ENCODE data around the gene GYS2. TPM values are rescaled to one million over a fixed set of nuclear protein-coding genes. Genes with fewer than 3 reads are reported as not detected.

The GYS2 gene
- total and polyA plus RNA-seq, 2 of the 4 experiments (the other 2 are of a cell fraction), result not detected

GRCh38 chr12:21501258-21502163, 103.1 kb downstream of the GYS2 start, which contains the start of the genes GOLT1B and RECQL:
Gene GOLT1B (plus strand): TSS chr12:21501789. CDS start chr12:21501924, 135 bp downstream.
Gene RECQL (minus strand): TSS chr12:21501635. CDS start chr12:21499570, 2,065 bp downstream.
- no TSS peak for BruUV-seq (replicated peaks)
- peak within 1 kb of the TSS; percentile 47; the same call in 1 of the 3 replicates for H2BK15ac ChIP-seq (ENCODE audit: low read depth, low read length)
- peaks cover 13% of the 10 kb centered on the region; the same call in 1 of the 2 replicates for H4K20me1 ChIP-seq (ENCODE audit: insufficient read depth, low read length)
- TF ChIP-seq FOS (IDR thresholded peaks at IDR 0.05; ENCODE audit: low read depth, low read length) (peak; percentile 63; the same call in 1 of the 2 replicates), MAFK (IDR thresholded peaks at IDR 0.05; ENCODE audit: low read depth, low read length) (peak; percentile 37), RFX5 (IDR thresholded peaks at IDR 0.05; ENCODE audit: low read depth, low read length) (no peak), CHD1 (IDR thresholded peaks at IDR 0.05; ENCODE audit: low read depth, low read length) (no peak), SMC3 (IDR thresholded peaks at IDR 0.05; ENCODE audit: low read depth, low read length) (no peak), MXI1 (IDR thresholded peaks at IDR 0.05; ENCODE audit: borderline replicate concordance, low read depth, low read length) (peak; percentile 45; the same call in 1 of the 2 replicates), RCOR1 (IDR thresholded peaks at IDR 0.05; ENCODE audit: insufficient replicate concordance, low read length) (no peak), BHLHE40 (IDR thresholded peaks at IDR 0.05; ENCODE audit: low read depth, low read length) (0 out of 2 replicates have a peak, but pooled peaks have one; percentile 39), USF2 (IDR thresholded peaks at IDR 0.05; ENCODE audit: low read depth, low read length) (no peak), POLR2A (IDR thresholded peaks at IDR 0.05; ENCODE audit: low read depth, low read length) (peak; percentile 93)
- peak within 1 kb of the TSS; percentile 91 for H3K23ac ChIP-seq (ENCODE audit: low read depth, low read length)
- H3K4me2 ChIP-seq (ENCODE audit: low read depth, low read length), result peak within 1 kb of the TSS; percentile 91
- H2BK120ac ChIP-seq (ENCODE audit: low read depth, low read length), result peak within 1 kb of the TSS; percentile 16; the same call in 1 of the 2 replicates
- H3K79me1 ChIP-seq (ENCODE audit: low read depth in 1 of 2, low read length in 2 of 2), result peaks cover 19 to 43% of the 10 kb centered on the region in 2 experiments
- ChIA-PET CTCF (interaction anchor here (1.0 kb wide), 1 partner anchor 47 kb away, joined by 3 read pairs; no protein-coding TSS in a partner anchor), POLR2A (ENCODE audit: unreplicated experiment) (interaction anchor here (0.6 kb wide), 1 partner anchor 677 kb away, joined by 3 read pairs; no protein-coding TSS in a partner anchor)
- H3K14ac ChIP-seq (replicated peaks; ENCODE audit: low read depth, low read length), result peak within 1 kb of the TSS; percentile 91
- WGBS, 2 experiments (ENCODE audit: extremely low coverage in 2 of 2, insufficient read length in 1 of 2), result 0% methylated on average over 22 of the region's 61 CpGs; no CpG with 5 or more reads in 1 of the 2 experiments
- peak within 1 kb of the TSS; percentile 61 for H2BK5ac ChIP-seq (ENCODE audit: low read depth, low read length, poor library complexity, severe bottlenecking)
- no peaks in the 10 kb centered on the region for H3K9me3 ChIP-seq (ENCODE audit: control insufficient read depth, insufficient read depth, low read length)
- dilution Hi-C loops (cut with HindIII; ENCODE audit: low sequenced_read_pairs, unreplicated experiment) (no loop called here), intact Hi-C loops (cut with micrococcal nuclease) (loop anchor here (5.0 kb wide), 1 partner anchor 156 kb away; the partner anchor contains the start of gene LDHB), in situ Hi-C loops (cut with MboI; ENCODE audit: low sequenced_read_pairs) (loop anchor here (10.0 kb wide), 1 partner anchor 143 kb away; no protein-coding TSS in a partner anchor)
- peak within 1 kb of the TSS; percentile 70 for H2AK5ac ChIP-seq (ENCODE audit: low read depth, low read length)
- H3K36me3 ChIP-seq (ENCODE audit: control insufficient read depth, insufficient read depth, low read length), result peaks cover 6% of the 10 kb centered on the region
- peak within 1 kb of the TSS; percentile 93 for H3K9ac ChIP-seq (ENCODE audit: low read depth, low read length)
- peak within 1 kb of the TSS; percentile 43 for H4K5ac ChIP-seq (ENCODE audit: low read depth, low read length)
- H3K56ac ChIP-seq (ENCODE audit: extremely low read depth, insufficient read depth, low read length), result peak within 1 kb of the TSS; percentile 82
- H3K4ac ChIP-seq (ENCODE audit: low read depth, low read length), result peak within 1 kb of the TSS; percentile 87
- DNase-seq (peak; percentile 99), ATAC-seq (ENCODE audit: low read depth) (peak; percentile 96)
- peak within 1 kb of the TSS; percentile 60 for H3K4me3 ChIP-seq (ENCODE audit: insufficient read depth, low read depth, low read length)
- H4K91ac ChIP-seq (ENCODE audit: insufficient read depth, low read depth, low read length), result peak within 1 kb of the TSS; percentile 76
- H3K27me3 ChIP-seq (ENCODE audit: control insufficient read depth, insufficient read depth, low read length), result no peaks in the 10 kb centered on the region
- H4K8ac ChIP-seq (ENCODE audit: low read depth in 2 of 2, low read length in 2 of 2), result peak within 1 kb of the TSS; percentile 79 to 88
- H3K18ac ChIP-seq (ENCODE audit: low read depth, low read length), result no peak within 1 kb of the TSS; the same call in 1 of the 2 replicates
- peaks cover 4% of the 10 kb centered on the region; the same call in 1 of the 2 replicates for H3K9me1 ChIP-seq (ENCODE audit: insufficient read depth, low read length)
- peak within 1 kb of the TSS; percentile 69 for H3K27ac ChIP-seq (ENCODE audit: insufficient read depth, low read length)
- no peak within 1 kb of the TSS for H2BK20ac ChIP-seq (ENCODE audit: low read depth, low read length)
- H3K4me1 ChIP-seq (ENCODE audit: control insufficient read depth, insufficient read depth, low read length), result peaks cover 2% of the 10 kb centered on the region
- peak within 1 kb of the TSS; percentile 97 for H2AFZ ChIP-seq (replicated peaks; ENCODE audit: low read length, poor library complexity)
- peak within 1 kb of the TSS; percentile 96 for H2AK9ac ChIP-seq (replicated peaks; ENCODE audit: low read depth, low read length, poor library complexity)

Data from IMR-90 (cell line).